GM18520 (cell line): ENCODE results near the gene CCSER1.
A peak's percentile ranks its signal among the peaks of the same experiment; 100 is the strongest.
"Not testable (repeated sequence)": the region's sequence is repeated elsewhere in the genome, so short reads cannot be mapped to it uniquely, and the experiment has no call there.

ENCODE experiments used
- ATAC-seq: cut with Tn5 transposase; IDR thresholded peaks from one replicate; pipeline ENCODE4 v1.9.1; 2021; ENCODE audit not compliant: unreplicated experiment

Gene CCSER1

GRCh38 chr4:91113130-91113706 lies 986.0 kb downstream of the CCSER1 start:
- no peak for ATAC-seq

- ATAC-seq = no peak
Measured at GRCh38 chr4:91114386-91114785, 987.2 kb downstream of the CCSER1 start.

- ATAC-seq = no peak
Measured at GRCh38 chr4:91116861-91117260, 989.7 kb downstream of the CCSER1 start.

- peak; percentile 97 for ATAC-seq
Measured at GRCh38 chr4:91118597-91118996, 991.4 kb downstream of the CCSER1 start.

GRCh38 chr4:91123742-91124141 lies 996.5 kb downstream of the CCSER1 start:
- no peak for ATAC-seq

- no peak for ATAC-seq
Measured at GRCh38 chr4:91127192-91127591, 1000.0 kb downstream of the CCSER1 start.

GRCh38 chr4:91127831-91128230 lies 1000.6 kb downstream of the CCSER1 start:
- no peak for ATAC-seq

GRCh38 chr4:91128519-91128918 lies 1001.3 kb downstream of the CCSER1 start:
- ATAC-seq = no peak

- no peak for ATAC-seq
Measured at GRCh38 chr4:91147067-91147466, 1019.9 kb downstream of the CCSER1 start.

GRCh38 chr4:91154041-91154440 lies 1026.8 kb downstream of the CCSER1 start:
- not testable (repeated sequence) for ATAC-seq

- ATAC-seq = not testable (repeated sequence)
Measured at GRCh38 chr4:91167864-91168653, 1040.9 kb downstream of the CCSER1 start.

- ATAC-seq = no peak
Measured at GRCh38 chr4:91170768-91171167, 1043.6 kb downstream of the CCSER1 start.

GRCh38 chr4:91171217-91171616 lies 1044.0 kb downstream of the CCSER1 start:
- ATAC-seq = no peak

- not testable (repeated sequence) for ATAC-seq
Measured at GRCh38 chr4:91185061-91185460, 1057.9 kb downstream of the CCSER1 start.

- ATAC-seq = no peak
Measured at GRCh38 chr4:91198951-91199350, 1071.8 kb downstream of the CCSER1 start.

- ATAC-seq = no peak
Measured at GRCh38 chr4:91207535-91207934, 1080.3 kb downstream of the CCSER1 start.

GRCh38 chr4:91212211-91212610 lies 1085.0 kb downstream of the CCSER1 start:
- no peak for ATAC-seq

GRCh38 chr4:91217831-91218403 lies 1090.7 kb downstream of the CCSER1 start:
- ATAC-seq = not testable (repeated sequence)

- ATAC-seq = no peak
Measured at GRCh38 chr4:91220315-91220714, 1093.1 kb downstream of the CCSER1 start.

GRCh38 chr4:91222014-91222413 lies 1094.8 kb downstream of the CCSER1 start:
- no peak for ATAC-seq

GRCh38 chr4:91226867-91227266 lies 1099.7 kb downstream of the CCSER1 start:
- no peak for ATAC-seq

- no peak for ATAC-seq
Measured at GRCh38 chr4:91228659-91229058, 1101.5 kb downstream of the CCSER1 start.
